Measurements from ENCODE around the gene XK. TPM values are rescaled to one million over a fixed set of nuclear protein-coding genes. Genes with fewer than 3 reads are reported as not detected.

Gene XK
- total and polyA plus RNA-seq, 2 of the 4 experiments (the other 2 are of a cell fraction): under 0.01 to 0.02 TPM

GRCh38 chrX:37745835-37746217 lies 60.2 kb downstream of the XK start:
- dilution Hi-C loops (cut with HindIII; ENCODE audit: low sequenced_read_pairs, unreplicated experiment): no loop called here
- no peak for ATAC-seq (ENCODE audit: low read depth)
- no peaks in the 10 kb centered on the region for H3K9me1 ChIP-seq (ENCODE audit: insufficient read depth, low read length)

More at GRCh38 chrX:37745835-37746217, 60.2 kb downstream of the XK start:
- in situ Hi-C loops (cut with MboI; ENCODE audit: low sequenced_read_pairs) (loop anchor here (10.0 kb wide), 1 partner anchor 429 kb away; no protein-coding TSS in a partner anchor), intact Hi-C loops (cut with micrococcal nuclease) (loop anchor here (1.0 to 2.0 kb wide), 4 partner anchors 79 to 429 kb away; no protein-coding TSS in a partner anchor)
- Histone ChIP-seq H2BK20ac (ENCODE audit: low read depth, low read length) (no peak overlapping the region), H3K4me2 (ENCODE audit: low read depth, low read length) (no peak overlapping the region), H3K4me3 (ENCODE audit: insufficient read depth, low read depth, low read length) (no peak overlapping the region), H4K5ac (ENCODE audit: low read depth, low read length) (no peak overlapping the region), H3K56ac (ENCODE audit: extremely low read depth, insufficient read depth, low read length) (no peak overlapping the region), H2AFZ (replicated peaks; ENCODE audit: low read length, poor library complexity) (no peak overlapping the region), H3K4me1 (ENCODE audit: control insufficient read depth, insufficient read depth, low read length) (no peaks in the 10 kb centered on the region), H3K27me3 (ENCODE audit: control insufficient read depth, insufficient read depth, low read length) (no peaks in the 10 kb centered on the region; the same call in 1 of the 2 replicates), H2BK120ac (ENCODE audit: low read depth, low read length) (no peak overlapping the region), H4K8ac (ENCODE audit: low read depth in 2 of 2, low read length in 2 of 2) (no peak overlapping the region), H3K36me3 (ENCODE audit: control insufficient read depth, insufficient read depth, low read length) (no peaks in the 10 kb centered on the region), H3K4ac (ENCODE audit: low read depth, low read length) (no peak overlapping the region), H4K91ac (ENCODE audit: insufficient read depth, low read depth, low read length) (no peak overlapping the region), H4K20me1 (ENCODE audit: insufficient read depth, low read length) (no peaks in the 10 kb centered on the region), H3K27ac (ENCODE audit: insufficient read depth, low read length) (no peak overlapping the region), H2BK5ac (ENCODE audit: low read depth, low read length, poor library complexity, severe bottlenecking) (no peak overlapping the region), H3K14ac (replicated peaks; ENCODE audit: low read depth, low read length) (no peak overlapping the region), H2BK15ac (ENCODE audit: low read depth, low read length) (no peak overlapping the region), H3K23ac (ENCODE audit: low read depth, low read length) (no peak overlapping the region), H3K9me3 (ENCODE audit: control insufficient read depth, insufficient read depth, low read length) (no peaks in the 10 kb centered on the region), H2AK9ac (replicated peaks; ENCODE audit: low read depth, low read length, poor library complexity) (no peak overlapping the region), H3K79me1 (ENCODE audit: low read depth in 1 of 2, low read length in 2 of 2) (no peaks in the 10 kb centered on the region), H3K9ac (ENCODE audit: low read depth, low read length) (no peak overlapping the region), H3K18ac (ENCODE audit: low read depth, low read length) (no peak overlapping the region), H2AK5ac (ENCODE audit: low read depth, low read length) (no peak overlapping the region)
- POLR2A ChIA-PET (ENCODE audit: unreplicated experiment): no interaction called here
- TF ChIP-seq RAD21 (IDR thresholded peaks at IDR 0.05; ENCODE audit: low read length) (no peak), CHD1 (IDR thresholded peaks at IDR 0.05; ENCODE audit: low read depth, low read length) (no peak), SMC3 (IDR thresholded peaks at IDR 0.05; ENCODE audit: low read depth, low read length) (no peak), BHLHE40 (IDR thresholded peaks at IDR 0.05; ENCODE audit: low read depth, low read length) (no peak), RCOR1 (IDR thresholded peaks at IDR 0.05; ENCODE audit: insufficient replicate concordance, low read length) (no peak)
- CTCF ChIA-PET: interaction anchor here (0.6 to 1.8 kb wide), 11 partner anchors 9 to 421 kb away, joined by 3 to 21 read pairs (median 4); no protein-coding TSS in a partner anchor
- DNase-seq: no peak
- whole genome bisulfite sequencing, 2 experiments (ENCODE audit: extremely low coverage in 2 of 2, insufficient read length in 1 of 2): no CpG with 5 or more reads among the region's 1 CpG
- no TSS peak for BruUV-seq (replicated peaks)
